Measurements from ENCODE around the gene OSBPL10. TPM values are rescaled to one million over a fixed set of nuclear protein-coding genes. Genes with fewer than 3 reads are reported as not detected.

Gene OSBPL10
- total RNA-seq, 1 experiment from 2014 or later: 74.7 TPM

DNA sequence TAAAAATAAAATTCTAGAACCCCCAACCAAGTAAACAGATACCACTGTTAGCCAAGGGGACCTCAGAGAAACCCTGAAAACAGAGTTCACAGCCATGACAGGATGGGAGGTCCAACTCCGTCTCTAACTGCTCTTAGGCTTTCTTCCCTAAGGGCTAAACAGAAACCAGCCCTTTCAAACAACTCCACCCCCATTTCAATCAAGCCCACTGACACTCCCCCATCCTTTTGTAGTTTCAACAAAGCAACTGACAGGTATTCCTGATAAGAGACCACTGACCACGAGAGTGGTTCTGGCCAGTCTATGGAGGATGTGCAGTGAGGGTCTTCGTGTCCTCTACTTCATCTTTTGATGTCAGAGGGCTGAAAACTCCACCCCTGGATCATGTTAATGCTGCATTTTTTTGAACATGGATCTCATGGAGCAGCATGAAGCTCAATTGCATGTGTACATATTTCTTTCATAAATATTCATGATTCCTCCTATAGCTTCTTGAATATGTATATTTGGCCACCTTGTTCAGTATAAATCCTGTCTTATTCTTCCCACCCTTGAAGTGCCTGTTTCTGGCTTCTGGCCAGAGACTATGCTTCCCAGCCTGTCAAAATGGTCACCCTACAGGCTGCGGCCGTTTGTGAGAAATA, 222.6 kb downstream of the OSBPL10 start:
- Mint-ChIP-seq H3K9me3 (ENCODE audit: low read depth, unreplicated experiment) (no peaks in the 10 kb centered on the region), H3K36me3 (ENCODE audit: insufficient read depth, unreplicated experiment) (no peaks in the 10 kb centered on the region), H3K4me1 (ENCODE audit: low read depth, unreplicated experiment) (peaks cover 6% of the 10 kb centered on the region), H3K4me3 (ENCODE audit: low read depth, unreplicated experiment) (no peak overlapping the region), H3K27me3 (ENCODE audit: unreplicated experiment) (no peaks in the 10 kb centered on the region), H3K27ac (ENCODE audit: unreplicated experiment) (no peak overlapping the region)
- intact Hi-C loops (cut with micrococcal nuclease; ENCODE audit: unreplicated experiment): no loop called here
- no TSS peak for BruUV-seq (replicated peaks)
- CTCF ChIA-PET: no interaction called here
- TF ChIP-seq, protein P1, sequence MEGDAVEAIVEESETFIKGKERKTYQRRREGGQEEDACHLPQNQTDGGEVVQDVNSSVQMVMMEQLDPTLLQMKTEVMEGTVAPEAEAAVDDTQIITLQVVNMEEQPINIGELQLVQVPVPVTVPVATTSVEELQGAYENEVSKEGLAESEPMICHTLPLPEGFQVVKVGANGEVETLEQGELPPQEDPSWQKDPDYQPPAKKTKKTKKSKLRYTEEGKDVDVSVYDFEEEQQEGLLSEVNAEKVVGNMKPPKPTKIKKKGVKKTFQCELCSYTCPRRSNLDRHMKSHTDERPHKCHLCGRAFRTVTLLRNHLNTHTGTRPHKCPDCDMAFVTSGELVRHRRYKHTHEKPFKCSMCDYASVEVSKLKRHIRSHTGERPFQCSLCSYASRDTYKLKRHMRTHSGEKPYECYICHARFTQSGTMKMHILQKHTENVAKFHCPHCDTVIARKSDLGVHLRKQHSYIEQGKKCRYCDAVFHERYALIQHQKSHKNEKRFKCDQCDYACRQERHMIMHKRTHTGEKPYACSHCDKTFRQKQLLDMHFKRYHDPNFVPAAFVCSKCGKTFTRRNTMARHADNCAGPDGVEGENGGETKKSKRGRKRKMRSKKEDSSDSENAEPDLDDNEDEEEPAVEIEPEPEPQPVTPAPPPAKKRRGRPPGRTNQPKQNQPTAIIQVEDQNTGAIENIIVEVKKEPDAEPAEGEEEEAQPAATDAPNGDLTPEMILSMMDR (IDR thresholded peaks at IDR 0.05; ENCODE audit: unreplicated experiment): no peak
- DNase-seq: no peak

DNA sequence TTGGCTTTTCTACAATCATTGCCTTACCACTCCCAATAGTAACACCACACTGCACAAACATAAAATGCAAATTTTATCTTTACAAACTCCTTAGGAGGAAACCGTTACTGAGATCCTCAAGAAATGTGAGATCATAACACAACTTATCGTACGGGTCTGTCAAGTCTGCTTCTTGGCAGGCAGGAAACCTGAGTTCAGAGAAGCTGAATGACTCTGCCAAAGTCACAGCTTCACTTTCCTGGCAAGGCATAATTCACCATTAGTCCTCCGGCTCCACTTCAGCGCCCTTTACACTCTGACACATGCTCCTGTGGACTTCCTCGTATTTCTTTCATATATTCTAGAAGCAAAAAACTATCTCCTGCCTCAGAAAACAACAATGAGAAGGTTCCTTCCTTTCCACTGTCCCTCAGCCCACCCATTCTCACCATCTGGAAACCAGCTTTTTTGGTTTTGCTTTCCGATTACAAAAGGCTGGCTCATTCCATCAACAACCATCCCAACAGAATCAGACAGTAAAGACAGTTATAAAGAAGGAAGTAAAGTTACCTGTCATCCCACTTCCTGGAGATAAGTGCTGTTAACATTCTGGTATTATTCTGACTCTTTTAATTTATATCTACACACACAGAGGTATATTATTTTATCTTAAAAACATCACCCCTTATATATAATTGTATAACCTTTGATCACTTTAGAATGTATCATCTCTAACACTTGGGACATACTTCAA, 225.0 kb downstream of the OSBPL10 start:
- DNase-seq: no peak
- Mint-ChIP-seq H3K27me3 (ENCODE audit: unreplicated experiment) (no peaks in the 10 kb centered on the region), H3K27ac (ENCODE audit: unreplicated experiment) (no peak overlapping the region), H3K4me3 (ENCODE audit: low read depth, unreplicated experiment) (no peak overlapping the region), H3K36me3 (ENCODE audit: insufficient read depth, unreplicated experiment) (no peaks in the 10 kb centered on the region), H3K9me3 (ENCODE audit: low read depth, unreplicated experiment) (no peaks in the 10 kb centered on the region), H3K4me1 (ENCODE audit: low read depth, unreplicated experiment) (peaks cover 10% of the 10 kb centered on the region)
- BruUV-seq (replicated peaks): no TSS peak
- TF ChIP-seq, protein P1 (IDR thresholded peaks at IDR 0.05; ENCODE audit: unreplicated experiment): no peak
- CTCF ChIA-PET: no interaction called here
- intact Hi-C loops (cut with micrococcal nuclease; ENCODE audit: unreplicated experiment): no loop called here

- TF ChIP-seq, protein P1 (IDR thresholded peaks at IDR 0.05; ENCODE audit: unreplicated experiment): no peak
- no peaks in the 10 kb centered on the region for H3K9me3 Mint-ChIP-seq (ENCODE audit: low read depth, unreplicated experiment)
- CTCF ChIA-PET: interaction anchor here (1.0 kb wide), 1 partner anchor 42 kb away, joined by 3 read pairs; no protein-coding TSS in a partner anchor
- no peak overlapping the region for H3K4me3 Mint-ChIP-seq (ENCODE audit: low read depth, unreplicated experiment)
- H3K27ac Mint-ChIP-seq (ENCODE audit: unreplicated experiment): no peak overlapping the region
- H3K36me3 Mint-ChIP-seq (ENCODE audit: insufficient read depth, unreplicated experiment): no peaks in the 10 kb centered on the region
- DNase-seq: no peak
- no peaks in the 10 kb centered on the region for H3K27me3 Mint-ChIP-seq (ENCODE audit: unreplicated experiment)
- no TSS peak for BruUV-seq (replicated peaks)
- H3K4me1 Mint-ChIP-seq (ENCODE audit: low read depth, unreplicated experiment): peaks cover 10% of the 10 kb centered on the region
- intact Hi-C loops (cut with micrococcal nuclease; ENCODE audit: unreplicated experiment): no loop called here
These were observed 226.3 kb downstream of the OSBPL10 start for GRCh38 chr3:31754575-31755278.

- Mint-ChIP-seq H3K9me3 (ENCODE audit: low read depth, unreplicated experiment) (no peaks in the 10 kb centered on the region), H3K4me3 (ENCODE audit: low read depth, unreplicated experiment) (no peak overlapping the region), H3K27me3 (ENCODE audit: unreplicated experiment) (no peaks in the 10 kb centered on the region), H3K27ac (ENCODE audit: unreplicated experiment) (no peak overlapping the region), H3K36me3 (ENCODE audit: insufficient read depth, unreplicated experiment) (no peaks in the 10 kb centered on the region), H3K4me1 (ENCODE audit: low read depth, unreplicated experiment) (peaks cover 10% of the 10 kb centered on the region)
- BruUV-seq (replicated peaks): no TSS peak
- CTCF ChIA-PET: no interaction called here
- intact Hi-C loops (cut with micrococcal nuclease; ENCODE audit: unreplicated experiment): no loop called here
- DNase-seq: no peak
- TF ChIP-seq, protein P1 (IDR thresholded peaks at IDR 0.05; ENCODE audit: unreplicated experiment): no peak
These were observed 228.0 kb downstream of the OSBPL10 start for GRCh38 chr3:31753050-31753425.
